HG03457 (cell line): Measurements from ENCODE around the gene PLCH1.
"Not testable (repeated sequence)": the region's sequence is repeated elsewhere in the genome, so short reads cannot be mapped to it uniquely, and the experiment has no call there.

ENCODE experiments used
- ATAC-seq: cut with Tn5 transposase; IDR thresholded peaks from one replicate; pipeline ENCODE4 v1.9.1; 2021; ENCODE audit warnings: moderate number of reproducible peaks; ENCODE audit not compliant: unreplicated experiment

PLCH1 gene

DNA sequence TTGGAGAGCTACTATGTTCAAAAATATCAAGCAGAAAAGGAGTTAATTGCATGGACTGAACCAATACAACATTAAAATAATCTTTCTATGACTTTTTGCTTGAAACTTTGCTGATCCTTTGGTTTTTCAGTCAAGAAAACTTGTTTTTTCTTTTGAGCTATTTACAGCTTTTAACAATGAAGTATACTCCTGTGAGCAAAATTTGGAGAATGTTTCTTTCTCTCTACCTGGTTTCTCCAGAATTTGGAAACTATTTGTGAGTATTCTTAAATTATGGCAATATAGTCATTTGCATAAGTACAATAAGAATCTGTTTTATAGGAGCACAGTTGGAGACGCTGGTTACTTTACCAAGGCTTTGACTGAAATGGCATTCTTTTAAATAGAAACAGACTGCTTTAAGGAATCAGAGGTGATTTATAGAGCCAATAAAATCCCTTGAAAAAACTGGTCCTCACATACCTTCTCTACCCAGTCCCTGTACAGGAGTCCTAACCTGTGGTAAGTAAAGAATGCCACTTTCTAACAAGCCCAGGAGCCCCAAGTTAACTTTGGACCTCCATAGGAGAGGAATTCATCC lies 127.4 kb downstream of the PLCH1 start:
- ATAC-seq: no peak

GRCh38 chr3:155615141-155615540 lies 129.7 kb downstream of the PLCH1 start:
- not testable (repeated sequence) for ATAC-seq

- ATAC-seq: not testable (repeated sequence)
Measured at GRCh38 chr3:155614410-155614809, 130.5 kb downstream of the PLCH1 start.

DNA sequence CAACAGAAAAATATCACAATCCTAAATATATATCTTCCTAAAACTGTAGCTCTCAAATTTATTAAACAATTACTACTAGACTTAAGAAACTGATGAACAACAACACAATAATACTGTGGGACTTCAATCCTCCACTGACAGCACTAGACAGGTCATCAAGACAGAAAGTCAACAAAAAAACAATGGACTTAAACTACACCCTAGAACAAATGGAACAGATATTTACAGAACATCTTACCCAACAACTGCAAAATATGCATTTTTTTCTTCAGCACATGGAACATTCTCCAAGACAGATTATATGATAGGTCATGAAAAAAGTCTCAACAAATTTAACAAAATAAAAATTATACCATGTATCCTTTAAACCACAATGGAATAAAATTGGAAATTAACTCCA lies 133.4 kb downstream of the PLCH1 start:
- ATAC-seq: no peak

- ATAC-seq: no peak
Measured at GRCh38 chr3:155609586-155609985, 135.3 kb downstream of the PLCH1 start.

DNA sequence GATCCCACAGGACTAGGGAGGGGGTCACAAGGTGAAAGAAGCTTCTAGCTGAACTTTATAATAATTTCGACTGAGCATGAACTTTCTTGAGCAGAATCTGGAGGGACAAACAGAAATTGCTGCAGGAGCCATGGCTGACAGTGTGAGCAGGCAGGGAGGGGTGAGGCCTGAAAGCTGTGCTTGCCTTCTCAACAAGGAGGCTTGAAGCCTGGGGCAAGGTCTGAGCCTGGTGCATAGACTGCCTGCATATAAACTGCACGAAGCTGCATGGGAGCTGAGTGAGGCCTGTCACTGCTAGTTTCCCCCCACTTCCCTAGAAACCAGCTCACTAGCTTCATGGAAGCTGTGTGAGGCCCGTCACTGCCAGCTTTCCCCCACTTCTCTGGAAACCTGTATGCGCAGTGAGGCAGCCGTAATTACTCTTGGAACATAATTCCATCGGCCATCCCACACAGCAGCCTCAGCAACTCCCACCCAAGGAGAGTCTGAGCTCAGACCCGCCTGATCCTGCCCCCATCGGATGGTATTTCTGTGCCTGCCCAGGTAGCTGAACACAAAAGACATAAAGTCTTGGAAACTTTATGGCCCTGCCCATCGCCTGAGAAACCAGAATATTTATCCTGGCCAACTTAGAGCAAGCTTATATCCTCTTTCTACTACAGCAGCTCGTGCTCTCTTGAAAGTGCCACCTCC lies 136.5 kb downstream of the PLCH1 start:
- ATAC-seq: no peak

DNA sequence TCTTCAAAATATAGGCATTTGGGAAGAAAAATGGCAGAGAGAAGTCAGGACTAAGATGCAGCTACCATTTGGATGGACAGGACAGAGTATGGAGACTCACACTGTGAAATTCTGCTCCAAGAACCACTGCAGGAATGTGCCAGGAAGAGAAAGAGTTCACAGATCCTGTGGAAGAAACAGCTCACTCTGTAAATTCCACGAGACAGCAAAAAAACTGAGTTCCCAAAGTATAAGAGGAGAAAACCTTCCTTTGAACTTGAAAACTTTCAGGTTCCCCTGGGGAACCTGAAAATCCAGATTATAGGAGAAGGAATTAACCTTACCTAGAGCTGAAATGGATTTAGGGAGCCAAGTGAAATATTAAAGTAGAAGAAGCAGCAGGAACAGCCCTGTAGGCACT lies 137.1 kb downstream of the PLCH1 start:
- ATAC-seq: no peak

GRCh38 chr3:155605571-155605970 lies 139.3 kb downstream of the PLCH1 start:
- no peak for ATAC-seq

DNA sequence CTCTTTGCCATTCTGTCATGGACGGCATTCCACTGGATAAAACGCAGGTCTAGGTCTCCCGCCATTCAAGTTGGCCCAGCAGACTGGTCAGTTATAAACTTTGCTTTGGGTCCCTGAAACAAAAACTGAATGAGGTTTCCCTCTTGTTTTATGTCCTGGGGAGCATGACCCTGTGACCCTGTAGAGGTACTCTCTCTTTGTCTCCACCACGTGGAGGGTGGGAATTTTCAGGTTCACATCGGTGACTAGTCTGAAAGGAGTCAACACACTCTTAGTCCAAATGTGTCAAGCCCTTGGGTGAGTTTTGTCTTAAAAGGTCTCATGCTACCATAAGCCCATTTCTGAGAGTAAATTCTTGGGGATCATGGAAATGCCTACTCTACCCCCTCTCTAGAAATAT lies 139.9 kb downstream of the PLCH1 start:
- no peak for ATAC-seq

- no peak for ATAC-seq
Measured at GRCh38 chr3:155604126-155604525, 140.7 kb downstream of the PLCH1 start.

GRCh38 chr3:155603302-155603701 lies 141.6 kb downstream of the PLCH1 start:
- ATAC-seq: no peak

DNA sequence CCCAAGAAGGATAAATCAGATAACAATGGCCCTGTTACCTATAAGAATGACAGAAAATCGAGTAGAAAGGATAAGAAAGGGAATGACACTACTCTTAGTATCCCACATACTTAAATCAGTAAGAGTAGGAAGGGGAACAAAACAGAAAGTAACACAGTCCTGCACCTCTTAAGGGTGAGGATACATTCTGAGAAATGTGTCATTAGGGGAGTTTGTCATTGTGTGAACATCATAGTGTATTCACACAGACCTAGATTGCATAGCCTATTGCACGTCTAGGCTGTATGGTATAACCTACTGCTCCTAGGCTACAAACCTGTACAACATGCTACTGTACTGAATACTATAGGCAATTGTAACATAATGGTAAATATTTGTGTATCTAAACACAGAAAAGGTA lies 142.6 kb downstream of the PLCH1 start:
- no peak for ATAC-seq

GRCh38 chr3:155598671-155599070 lies 146.2 kb downstream of the PLCH1 start:
- ATAC-seq: no peak

- no peak for ATAC-seq
Measured at GRCh38 chr3:155596615-155597014, 148.3 kb downstream of the PLCH1 start.

GRCh38 chr3:155595371-155595770 lies 149.5 kb downstream of the PLCH1 start:
- ATAC-seq: no peak

GRCh38 chr3:155594526-155595187 lies 150.2 kb downstream of the PLCH1 start:
- no peak for ATAC-seq

- no peak for ATAC-seq
Measured at GRCh38 chr3:155587581-155587980, 157.3 kb downstream of the PLCH1 start.

- no peak for ATAC-seq
Measured at GRCh38 chr3:155585384-155585783, 159.5 kb downstream of the PLCH1 start.

- no peak for ATAC-seq
Measured at GRCh38 chr3:155581579-155581978, 163.3 kb downstream of the PLCH1 start.

DNA sequence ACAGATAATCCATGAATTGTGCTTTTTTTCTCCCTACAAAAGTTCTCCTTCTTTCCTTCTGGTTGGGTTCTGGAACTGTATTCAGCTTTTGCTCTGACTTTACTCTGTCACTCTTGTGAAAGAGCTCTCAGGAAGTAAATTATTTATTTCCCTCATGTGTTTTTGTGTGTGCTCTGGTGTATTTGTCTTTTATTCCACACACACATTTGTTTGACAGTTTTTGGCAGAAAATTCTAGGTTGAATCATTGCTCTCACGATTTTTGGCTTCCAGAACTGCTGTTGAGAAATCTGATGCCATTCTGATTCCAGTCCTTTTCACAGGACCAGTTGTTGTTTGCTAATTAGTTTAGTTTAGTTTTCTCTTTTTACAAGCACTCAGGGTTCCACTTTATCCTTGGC lies 172.8 kb downstream of the PLCH1 start:
- no peak for ATAC-seq

DNA sequence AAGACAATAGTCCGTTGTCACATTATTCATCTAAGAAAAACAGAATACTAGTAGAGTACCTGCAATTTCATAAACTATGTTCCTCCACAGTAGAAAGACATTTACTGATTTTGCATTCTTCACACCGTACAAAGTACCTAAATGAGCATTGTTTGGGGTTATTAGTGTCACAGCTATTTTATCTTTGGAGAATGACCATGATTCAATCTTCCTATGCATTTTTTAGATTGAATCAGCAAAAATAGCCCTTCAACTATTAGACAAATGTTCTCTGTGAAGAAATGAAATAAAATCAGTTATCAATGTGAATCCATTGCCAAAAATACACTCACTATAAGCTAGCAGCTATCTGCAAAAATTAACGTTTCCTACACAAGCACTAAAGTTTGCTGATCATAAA lies 176.6 kb downstream of the PLCH1 start:
- ATAC-seq: no peak

- ATAC-seq: no peak
Measured at GRCh38 chr3:155560594-155560993, 184.3 kb downstream of the PLCH1 start.
